Nephron (organoid): Measurements from ENCODE around the gene DNAJC17.

Experiments used
- H3K27ac Mint-ChIP-seq, 3 experiments: 2 replicates each; pipeline ENCODE4 v1.8.0; 2020; ENCODE audit warnings: mixed read lengths in 3 of 3, mild to moderate bottlenecking in 2 of 3, moderate library complexity in 1 of 3
- H3K27me3 Mint-ChIP-seq: 2 replicates; pipeline ENCODE4 v1.8.0; 2021; ENCODE audit warnings: low read depth, mild to moderate bottlenecking, moderate library complexity, mixed read lengths
- H3K36me3 Mint-ChIP-seq: 2 replicates; pipeline ENCODE4 v1.8.0; 2020; ENCODE audit warnings: low read depth, mixed read lengths
- H3K4me1 Mint-ChIP-seq: 2 replicates; pipeline ENCODE4 v1.8.0; 2020; ENCODE audit warnings: mixed read lengths
- H3K4me3 Mint-ChIP-seq, 3 experiments: 2 replicates each; pipeline ENCODE4 v1.8.0; 2020; ENCODE audit warnings: mild to moderate bottlenecking in 3 of 3, mixed read lengths in 3 of 3, moderate library complexity in 2 of 3
- H3K9me3 Mint-ChIP-seq: 2 replicates; pipeline ENCODE4 v1.8.0; 2020; ENCODE audit warnings: mixed read lengths
- TF ChIP-seq, protein P1 (sequence below), 3 experiments: fragments of 200-600 bp; sonication (generic); IDR thresholded peaks; one replicate each; pipeline ENCODE4 v1.5.0; 2021; ENCODE audit warnings: antibody characterized with exemption in 3 of 3; ENCODE audit not compliant: unreplicated experiment in 3 of 3

The DNAJC17 gene

DNA sequence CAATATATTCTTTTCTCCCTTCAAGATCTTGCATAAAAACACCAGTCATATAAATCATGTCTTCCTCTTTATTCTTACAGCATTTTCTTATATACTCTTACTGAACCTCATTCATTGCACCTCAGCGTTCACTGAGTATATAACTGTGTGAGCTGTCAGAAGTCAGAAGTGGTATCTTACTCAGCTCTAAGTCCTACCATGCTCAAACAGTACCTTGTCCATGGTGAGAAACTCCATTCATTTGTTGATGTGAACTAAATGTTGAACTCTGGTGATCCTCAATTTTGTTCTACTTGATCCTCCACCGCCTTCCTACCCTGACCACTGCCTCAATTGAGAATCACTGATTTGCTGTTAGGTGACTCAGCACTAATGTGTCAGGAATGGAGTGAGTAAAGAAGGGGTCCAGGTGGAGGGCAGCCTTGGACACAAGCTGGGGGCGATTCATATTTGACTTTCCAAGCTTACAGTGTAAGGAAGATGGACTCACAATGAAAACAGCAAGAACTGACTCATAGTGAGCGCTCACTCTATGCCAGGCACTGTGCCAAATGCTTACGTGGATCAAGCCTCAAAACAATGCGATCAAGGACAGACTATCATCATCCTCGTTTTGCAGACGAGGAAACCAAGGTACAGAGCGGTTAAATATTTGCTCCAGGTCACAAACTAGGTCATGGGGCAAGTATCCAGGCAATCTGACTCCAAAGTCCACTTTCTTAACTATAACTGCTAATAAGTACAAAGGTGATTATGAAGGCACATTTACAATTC lies 13.9 kb downstream of the DNAJC17 start:
- no peaks in the 10 kb centered on the region for H3K9me3 Mint-ChIP-seq
- no peak overlapping the region for H3K4me3 Mint-ChIP-seq
- no peaks in the 10 kb centered on the region for H3K27me3 Mint-ChIP-seq
- no peaks in the 10 kb centered on the region for H3K4me1 Mint-ChIP-seq
- peaks cover 20% of the 10 kb centered on the region for H3K36me3 Mint-ChIP-seq
- TF ChIP-seq, protein P1, sequence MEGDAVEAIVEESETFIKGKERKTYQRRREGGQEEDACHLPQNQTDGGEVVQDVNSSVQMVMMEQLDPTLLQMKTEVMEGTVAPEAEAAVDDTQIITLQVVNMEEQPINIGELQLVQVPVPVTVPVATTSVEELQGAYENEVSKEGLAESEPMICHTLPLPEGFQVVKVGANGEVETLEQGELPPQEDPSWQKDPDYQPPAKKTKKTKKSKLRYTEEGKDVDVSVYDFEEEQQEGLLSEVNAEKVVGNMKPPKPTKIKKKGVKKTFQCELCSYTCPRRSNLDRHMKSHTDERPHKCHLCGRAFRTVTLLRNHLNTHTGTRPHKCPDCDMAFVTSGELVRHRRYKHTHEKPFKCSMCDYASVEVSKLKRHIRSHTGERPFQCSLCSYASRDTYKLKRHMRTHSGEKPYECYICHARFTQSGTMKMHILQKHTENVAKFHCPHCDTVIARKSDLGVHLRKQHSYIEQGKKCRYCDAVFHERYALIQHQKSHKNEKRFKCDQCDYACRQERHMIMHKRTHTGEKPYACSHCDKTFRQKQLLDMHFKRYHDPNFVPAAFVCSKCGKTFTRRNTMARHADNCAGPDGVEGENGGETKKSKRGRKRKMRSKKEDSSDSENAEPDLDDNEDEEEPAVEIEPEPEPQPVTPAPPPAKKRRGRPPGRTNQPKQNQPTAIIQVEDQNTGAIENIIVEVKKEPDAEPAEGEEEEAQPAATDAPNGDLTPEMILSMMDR (IDR thresholded peaks at IDR 0.05; ENCODE audit: unreplicated experiment in 3 of 3) = no peak
- no peak overlapping the region for H3K27ac Mint-ChIP-seq

DNA sequence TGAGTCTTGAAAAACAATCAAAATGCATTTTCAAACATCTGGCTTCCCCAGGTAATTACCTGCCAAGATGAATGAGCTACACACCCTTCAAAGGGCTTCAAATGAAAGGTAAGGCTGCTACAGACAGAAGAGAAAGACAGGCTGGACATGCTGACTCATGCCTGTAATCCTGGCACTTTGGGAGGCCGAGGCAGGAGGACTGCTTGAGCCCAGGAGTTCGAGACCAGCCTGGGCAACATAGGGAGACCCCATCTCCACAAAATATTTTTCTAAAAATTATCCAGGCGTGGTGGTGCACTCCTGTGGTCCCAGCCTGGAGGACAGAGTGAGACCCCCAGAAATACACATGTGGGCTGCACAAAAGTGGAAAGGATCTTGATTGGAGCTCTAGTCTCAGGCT lies 14.9 kb downstream of the DNAJC17 start:
- TF ChIP-seq, protein P1 (IDR thresholded peaks at IDR 0.05; ENCODE audit: unreplicated experiment in 3 of 3) = no peak
- H3K4me1 Mint-ChIP-seq = no peaks in the 10 kb centered on the region
- no peak overlapping the region for H3K27ac Mint-ChIP-seq
- no peak overlapping the region for H3K4me3 Mint-ChIP-seq
- no peaks in the 10 kb centered on the region for H3K9me3 Mint-ChIP-seq
- H3K27me3 Mint-ChIP-seq = no peaks in the 10 kb centered on the region
- peaks cover 15% of the 10 kb centered on the region for H3K36me3 Mint-ChIP-seq

DNA sequence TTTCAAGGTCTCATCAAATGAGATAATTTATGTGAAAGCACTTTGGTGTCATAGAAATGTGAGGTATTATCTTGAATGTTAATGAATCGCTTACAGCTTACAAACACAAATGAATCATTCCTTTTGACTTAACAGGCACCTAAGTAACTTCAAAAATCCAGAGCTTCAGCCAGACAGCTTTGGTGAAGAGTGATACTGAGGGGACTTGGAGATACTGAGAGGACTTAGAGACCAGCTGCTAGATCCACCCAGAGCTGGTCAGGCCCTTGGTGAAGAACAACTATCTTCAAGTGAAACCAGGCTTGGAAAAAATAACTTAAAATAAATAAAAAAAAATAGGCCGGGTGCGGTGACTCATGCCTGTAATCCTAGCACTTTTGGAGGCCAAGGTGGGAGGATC lies 16.6 kb downstream of the DNAJC17 start:
- no peak overlapping the region for H3K4me3 Mint-ChIP-seq
- H3K27ac Mint-ChIP-seq = no peak overlapping the region

DNA sequence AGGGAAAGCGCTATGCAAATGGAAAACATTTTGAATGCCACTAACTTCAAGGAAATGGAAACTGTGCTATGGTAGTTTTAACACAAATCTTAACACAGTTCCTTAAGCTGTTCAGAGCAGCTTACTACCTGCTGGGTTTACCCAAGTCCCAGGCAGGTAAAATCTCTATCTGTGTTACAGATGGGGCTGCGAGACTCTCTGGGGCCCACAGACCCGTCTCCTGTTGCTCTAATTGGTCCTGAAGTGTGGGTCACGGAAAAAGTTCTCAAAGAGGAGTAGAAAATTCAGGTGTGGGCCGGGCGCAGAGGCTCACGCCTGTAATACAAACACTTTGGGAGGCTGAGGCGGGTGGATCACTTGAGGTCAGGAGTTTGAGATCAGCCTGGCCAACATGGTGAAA lies 17.3 kb downstream of the DNAJC17 start:
- Mint-ChIP-seq H3K9me3 (no peaks in the 10 kb centered on the region), H3K36me3 (peaks cover 12% of the 10 kb centered on the region), H3K4me3 (no peak overlapping the region), H3K4me1 (no peaks in the 10 kb centered on the region), H3K27me3 (no peaks in the 10 kb centered on the region), H3K27ac (no peak overlapping the region)
- TF ChIP-seq, protein P1 (IDR thresholded peaks at IDR 0.05; ENCODE audit: unreplicated experiment in 3 of 3) = no peak

More for the DNA sequence above, 16.6 kb downstream of the DNAJC17 start:
- peaks cover 12% of the 10 kb centered on the region for H3K36me3 Mint-ChIP-seq
- H3K4me1 Mint-ChIP-seq = no peaks in the 10 kb centered on the region
- no peaks in the 10 kb centered on the region for H3K9me3 Mint-ChIP-seq
- TF ChIP-seq, protein P1 (IDR thresholded peaks at IDR 0.05; ENCODE audit: unreplicated experiment in 3 of 3) = no peak
- H3K27me3 Mint-ChIP-seq = no peaks in the 10 kb centered on the region

DNA sequence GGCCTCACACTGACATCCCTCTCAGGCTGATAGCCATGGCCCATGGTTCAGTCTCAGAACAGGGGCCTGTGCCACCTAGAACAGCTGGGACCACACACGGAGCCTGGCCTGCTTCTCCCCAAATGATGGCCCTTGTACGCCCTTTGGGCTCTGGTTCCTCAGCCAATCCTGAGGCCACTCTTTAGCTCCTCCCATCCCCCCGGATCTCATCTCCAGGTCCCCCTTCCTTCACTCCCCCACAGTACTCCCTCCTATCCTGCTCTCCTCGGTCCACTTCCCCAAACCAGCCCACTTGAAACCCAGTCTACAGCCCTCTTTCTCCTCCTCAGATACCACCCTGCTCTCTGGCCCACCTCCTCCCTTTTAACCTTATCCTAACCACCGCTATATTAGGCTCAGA lies 18.2 kb downstream of the DNAJC17 start:
- H3K4me3 Mint-ChIP-seq = no peak overlapping the region
- TF ChIP-seq, protein P1 (IDR thresholded peaks at IDR 0.05; ENCODE audit: unreplicated experiment in 3 of 3) = no peak
- H3K27me3 Mint-ChIP-seq = no peaks in the 10 kb centered on the region
- peak overlapping the region; percentile 11 to 35 (median 20) for H3K27ac Mint-ChIP-seq
- H3K4me1 Mint-ChIP-seq = no peaks in the 10 kb centered on the region
- H3K9me3 Mint-ChIP-seq = no peaks in the 10 kb centered on the region
- peaks cover 12% of the 10 kb centered on the region for H3K36me3 Mint-ChIP-seq

DNA sequence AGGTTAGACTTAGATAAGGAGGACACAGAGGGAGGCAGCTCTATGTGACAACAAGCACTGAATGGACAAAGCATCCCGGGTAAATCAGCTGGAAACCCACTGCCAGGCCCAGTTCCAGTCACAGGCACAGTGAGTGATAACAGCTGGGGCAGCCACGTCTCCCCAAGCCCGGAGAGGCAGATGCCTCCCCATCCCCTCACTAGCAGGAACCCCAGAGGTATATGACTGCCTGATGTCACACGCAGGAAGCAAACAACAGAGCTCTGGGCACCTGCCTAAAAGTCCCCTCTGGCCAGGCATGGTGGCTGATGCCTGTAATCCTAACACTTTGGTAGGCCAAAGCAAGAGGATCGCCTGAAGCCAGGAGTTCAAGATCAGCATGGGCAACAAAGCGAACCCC lies 19.3 kb downstream of the DNAJC17 start:
- Mint-ChIP-seq H3K27ac (peak overlapping the region; percentile 47 to 89 (median 71)), H3K4me3 (no peak overlapping the region), H3K36me3 (peaks cover 9% of the 10 kb centered on the region), H3K9me3 (no peaks in the 10 kb centered on the region), H3K4me1 (no peaks in the 10 kb centered on the region), H3K27me3 (no peaks in the 10 kb centered on the region)
- TF ChIP-seq, protein P1 (IDR thresholded peaks at IDR 0.05; ENCODE audit: unreplicated experiment in 3 of 3) = no peak
